GM19395 (cell line): ENCODE measurements around the gene NPBWR2.
"Not testable (repeated sequence)": the region's sequence is repeated elsewhere in the genome, so short reads cannot be mapped to it uniquely, and the experiment has no call there.

Experiments
- ATAC-seq: cut with Tn5 transposase; IDR thresholded peaks from one replicate; pipeline ENCODE4 v1.9.1; 2021; ENCODE audit warnings: mild to moderate bottlenecking, moderate library complexity; ENCODE audit not compliant: unreplicated experiment

The NPBWR2 gene

GRCh38 chr20:64090165-64090564 is 17.2 kb downstream of the NPBWR2 start:
- no peak for ATAC-seq

- not testable (repeated sequence) for ATAC-seq
Observed at GRCh38 chr20:64088586-64088985, 18.8 kb downstream of the NPBWR2 start.

DNA sequence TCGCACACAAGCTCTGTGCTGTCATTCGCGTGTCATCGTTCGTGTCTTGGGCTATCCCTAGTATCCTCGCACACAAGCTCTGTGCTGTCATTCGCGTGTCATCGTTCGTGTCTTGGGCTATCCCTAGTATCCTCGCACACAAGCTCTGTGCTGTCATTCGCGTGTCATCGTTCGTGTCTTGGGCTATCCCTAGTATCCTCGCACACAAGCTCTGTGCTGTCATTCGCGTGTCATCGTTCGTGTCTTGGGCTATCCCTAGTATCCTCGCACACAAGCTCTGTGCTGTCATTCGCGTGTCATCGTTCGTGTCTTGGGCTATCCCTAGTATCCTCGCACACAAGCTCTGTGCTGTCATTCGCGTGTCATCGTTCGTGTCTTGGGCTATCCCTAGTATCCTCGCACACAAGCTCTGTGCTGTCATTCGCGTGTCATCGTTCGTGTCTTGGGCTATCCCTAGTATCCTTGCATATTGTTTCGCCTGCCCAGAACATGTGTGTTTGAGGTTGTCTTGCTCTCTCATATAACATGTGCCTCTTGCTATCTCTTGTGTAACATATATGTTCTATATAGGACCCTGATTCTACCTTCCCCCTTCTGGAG is 20.0 kb downstream of the NPBWR2 start:
- not testable (repeated sequence) for ATAC-seq

- ATAC-seq: no peak
Observed at GRCh38 chr20:64086801-64087200, 20.6 kb downstream of the NPBWR2 start.

- no peak for ATAC-seq
Observed at GRCh38 chr20:64084685-64085152, 22.6 kb downstream of the NPBWR2 start.

DNA sequence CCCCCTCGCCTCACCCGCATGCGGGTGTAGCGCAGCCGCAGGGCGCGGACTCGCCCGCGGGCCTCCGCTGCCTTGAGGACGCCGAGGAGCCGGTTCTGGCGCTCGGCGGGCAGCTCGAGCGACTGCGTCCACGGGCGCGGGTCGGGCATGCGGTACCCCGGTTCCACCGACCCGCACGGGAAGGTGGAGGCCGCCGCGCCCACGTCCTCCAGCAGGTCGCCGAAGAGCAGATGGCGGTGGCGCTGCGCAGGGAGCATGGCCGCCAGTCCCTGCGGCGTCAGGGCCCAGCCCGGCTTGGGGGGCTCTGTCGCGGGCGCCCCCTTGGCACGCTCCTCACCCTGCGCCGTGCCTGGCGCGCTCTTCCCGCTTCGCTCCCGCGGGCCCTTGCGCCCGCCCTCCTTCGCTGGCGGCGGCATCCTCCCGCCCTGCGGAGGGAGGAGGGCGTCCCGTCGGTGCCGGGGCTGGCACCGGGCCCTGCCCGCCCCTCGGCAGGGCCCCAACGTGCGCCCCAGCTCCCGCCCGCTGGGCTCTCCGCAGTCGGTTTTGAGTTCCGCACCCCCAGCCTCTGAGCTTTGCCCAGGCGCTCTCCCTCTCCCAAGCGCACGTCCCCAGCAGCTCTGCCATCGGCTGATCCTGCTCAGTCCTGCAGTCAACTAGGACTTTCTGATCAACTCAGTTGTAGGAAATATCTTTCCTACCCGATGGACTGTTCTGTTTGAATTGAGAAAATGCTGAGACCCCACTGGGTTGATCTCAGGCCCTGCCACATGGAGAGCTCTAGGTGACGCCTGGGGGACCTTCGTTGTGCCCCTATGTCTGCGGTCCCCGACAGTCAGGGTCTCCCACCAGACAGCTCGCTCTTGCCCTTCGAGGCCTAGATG is 23.3 kb downstream of the NPBWR2 start, which contains the start of gene LKAAEAR1:
TSS of gene LKAAEAR1 (minus strand) at position 595 of the 881 bp plus-strand sequence. CDS start at position 416, 179 bp downstream.
- ATAC-seq: no peak

DNA sequence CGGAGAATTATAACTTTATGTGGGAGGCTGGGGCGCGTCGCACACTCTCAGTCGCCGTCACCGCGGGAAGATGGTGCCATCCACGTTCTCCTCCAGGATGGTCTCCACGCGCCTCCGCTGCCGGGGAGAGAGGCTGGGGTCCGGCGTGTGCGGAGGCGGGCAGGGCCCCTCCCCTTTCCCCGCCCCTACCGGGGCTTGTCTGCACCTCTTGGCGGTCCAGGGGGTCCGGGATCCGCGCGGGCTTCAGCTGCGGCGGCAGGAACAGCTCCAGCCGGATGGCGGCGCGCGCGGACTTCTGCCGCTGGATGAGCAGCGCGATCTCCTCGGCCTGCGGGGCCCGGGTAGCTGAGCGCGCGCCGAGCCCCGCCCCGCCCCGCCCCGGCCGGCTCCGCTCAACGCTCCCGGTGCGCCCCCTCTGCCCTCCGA is 24.0 kb downstream of the NPBWR2 start:
- ATAC-seq: no peak

- no peak for ATAC-seq
Observed at GRCh38 chr20:64082820-64083377, 24.5 kb downstream of the NPBWR2 start.

DNA sequence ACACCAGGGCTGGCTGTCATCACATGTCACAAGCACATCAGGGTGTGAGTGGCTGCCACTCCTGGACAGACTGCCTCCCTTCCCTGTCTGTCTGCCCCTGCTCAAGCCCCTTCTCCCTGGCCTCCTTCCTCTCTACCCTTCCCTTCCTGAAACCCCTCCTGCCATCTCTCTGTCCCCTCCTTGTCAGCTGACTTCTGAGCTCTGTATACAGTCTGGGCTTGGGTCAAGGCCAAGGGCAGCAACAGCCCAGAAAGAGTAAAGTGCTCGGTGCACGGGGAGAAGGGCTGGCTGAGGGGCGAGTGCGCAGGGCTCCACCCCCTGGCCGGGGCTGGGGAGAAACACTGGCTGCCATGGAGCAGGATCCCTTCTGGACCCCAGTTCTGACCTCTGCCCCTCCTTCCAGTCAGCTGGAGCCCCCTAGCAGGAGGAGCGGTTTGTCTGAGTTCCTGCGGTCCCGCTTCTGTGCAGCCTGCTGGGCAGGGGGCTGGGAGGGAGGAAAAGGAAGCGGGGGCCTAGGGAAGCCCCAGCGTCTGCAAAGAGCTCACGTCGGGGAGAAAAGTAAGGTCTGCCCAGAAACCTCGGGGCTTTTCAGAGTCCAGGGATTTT is 25.1 kb downstream of the NPBWR2 start:
- no peak for ATAC-seq

DNA sequence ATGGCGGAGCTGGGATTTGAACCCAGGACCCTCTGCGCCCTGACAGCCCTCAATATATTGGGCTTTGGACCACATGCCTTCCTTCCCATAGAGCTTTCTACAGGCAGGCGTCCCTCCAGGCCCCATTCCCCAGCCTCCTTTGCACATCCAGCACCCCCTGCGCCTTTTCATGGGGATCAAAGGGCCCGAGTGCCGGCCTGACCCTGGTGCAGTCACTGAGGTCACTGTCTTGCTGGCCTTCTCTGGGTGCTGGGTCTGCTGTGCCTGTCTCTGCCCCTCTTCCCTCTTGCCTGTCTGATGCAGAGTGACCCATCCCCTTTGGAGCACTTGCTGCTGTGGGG is 25.8 kb downstream of the NPBWR2 start:
- ATAC-seq: no peak

GRCh38 chr20:64080813-64081623 is 26.3 kb downstream of the NPBWR2 start:
- ATAC-seq: no peak

DNA sequence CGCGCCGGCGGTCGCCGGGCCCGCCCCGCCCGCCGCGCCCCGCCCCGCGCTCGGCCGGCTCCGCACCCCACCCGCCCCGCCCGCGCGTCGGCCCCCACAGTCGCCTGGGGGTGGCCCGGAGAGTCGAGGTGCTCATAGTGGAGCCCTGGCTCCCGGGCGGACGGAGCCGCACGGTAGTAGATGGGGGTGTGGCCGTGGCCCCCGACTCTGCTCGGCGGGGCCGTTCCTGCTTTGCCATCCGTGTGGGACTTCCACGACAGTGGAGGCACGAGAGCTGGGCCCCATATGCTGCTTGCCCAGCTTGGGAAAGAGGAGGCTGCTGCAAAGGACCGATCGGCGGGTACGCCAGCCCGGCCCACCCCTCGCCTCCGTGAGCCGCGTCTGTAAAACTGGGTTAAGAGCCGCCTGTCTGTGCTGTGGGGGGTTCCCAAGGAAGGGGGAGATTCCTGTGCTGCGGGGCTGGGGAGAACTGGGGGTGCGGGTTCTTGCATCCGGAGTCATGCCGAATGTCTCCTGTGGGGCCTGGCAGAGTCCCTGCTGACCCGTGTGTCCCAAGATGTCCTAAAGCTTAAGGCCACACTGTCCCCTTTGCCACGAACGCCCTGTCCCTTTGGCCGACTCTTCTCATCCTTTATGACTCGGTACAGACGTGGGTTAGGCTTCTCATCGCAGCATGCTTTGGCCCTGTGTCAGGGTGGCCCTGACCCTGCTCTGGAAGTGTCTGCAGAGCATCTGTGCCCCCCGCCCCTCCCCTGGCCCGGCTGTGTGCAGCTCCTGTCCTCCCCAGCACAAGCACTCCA is 27.2 kb downstream of the NPBWR2 start, which contains the start of gene OPRL1:
TSS of gene OPRL1 (plus strand) at position 70 of the 800 bp plus-strand sequence. CDS start 12,639 bp downstream, outside the sequence.
- no peak for ATAC-seq

- ATAC-seq: no peak
Observed at GRCh38 chr20:64079273-64080012, 27.9 kb downstream of the NPBWR2 start, which contains the start of gene RGS19. Gene RGS19, minus strand, starts transcription at chr20:64079518. Its CDS starts 2,632 bp downstream, at chr20:64076886.

GRCh38 chr20:64078934-64079272 is 28.5 kb downstream of the NPBWR2 start:
- ATAC-seq: no peak

DNA sequence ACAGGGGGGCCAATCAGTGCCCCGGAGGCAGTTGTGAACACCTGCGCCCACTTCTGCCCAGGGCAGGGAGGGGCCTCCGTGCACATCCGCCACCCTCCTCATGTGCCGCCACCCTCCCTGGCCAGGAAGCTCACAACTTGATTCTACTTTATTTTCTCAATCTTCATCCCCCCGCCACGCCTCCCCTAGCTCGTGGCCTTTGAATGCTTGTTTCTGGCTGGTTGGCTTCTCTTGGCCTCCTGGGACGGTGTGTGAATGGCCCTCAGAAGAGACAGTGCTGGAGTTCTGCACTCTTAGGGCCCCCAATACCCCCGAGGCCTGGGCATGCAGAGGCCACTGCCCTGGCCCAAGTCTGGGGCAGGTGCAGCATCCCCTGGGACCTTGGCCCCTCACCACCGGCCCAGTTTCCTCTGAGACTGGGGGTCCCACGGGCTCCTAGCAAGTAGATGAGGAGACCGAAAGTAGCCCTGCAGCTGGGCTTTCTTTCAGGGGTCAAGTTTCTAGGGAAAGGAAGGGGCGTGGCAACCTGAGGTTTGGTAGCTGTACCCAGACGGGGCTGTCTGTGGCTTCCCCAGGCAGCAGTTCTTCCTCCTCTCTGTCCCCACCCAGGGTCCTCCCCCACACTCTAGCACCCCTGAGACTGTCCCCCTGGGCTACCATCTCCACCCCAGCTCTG is 29.4 kb downstream of the NPBWR2 start:
- ATAC-seq: no peak

- no peak for ATAC-seq
Observed at GRCh38 chr20:64077541-64077875, 29.9 kb downstream of the NPBWR2 start.

- ATAC-seq: no peak
Observed at GRCh38 chr20:64077094-64077493, 30.3 kb downstream of the NPBWR2 start.
